WTC11 (cell line): Measurements from ENCODE around the gene GATB.

Experiments
- FOXJ3 ChIP-seq: sonication (generic); formaldehyde crosslinking; IDR thresholded peaks from 2 replicates; pipeline ENCODE4 v1.9.0; 2021; ENCODE audit warnings: missing genetic modification reagents, mild to moderate bottlenecking, borderline replicate concordance
- NR2C2 ChIP-seq: sonication (generic); formaldehyde crosslinking; IDR thresholded peaks from 2 replicates; pipeline ENCODE4 v1.8.0; 2022; ENCODE audit warnings: mild to moderate bottlenecking, missing genetic modification reagents
- TEAD4 ChIP-seq: sonication (generic); formaldehyde crosslinking; IDR thresholded peaks from 2 replicates; pipeline ENCODE4 v1.8.0; 2022; ENCODE audit warnings: mild to moderate bottlenecking, missing genetic modification reagents
- TP53 ChIP-seq: sonication (generic); formaldehyde crosslinking; IDR thresholded peaks from 2 replicates; pipeline ENCODE4 v1.8.1; 2023; ENCODE audit warnings: mild to moderate bottlenecking, missing genetic modification reagents
- TF ChIP-seq, protein P1 (sequence below): sonication (generic); formaldehyde crosslinking; IDR thresholded peaks from 2 replicates; pipeline ENCODE4 v1.8.0; 2023; ENCODE audit warnings: mild to moderate bottlenecking, missing genetic modification reagents
- TF ChIP-seq, protein P2 (sequence below): fragments of 200-600 bp; IDR thresholded peaks from 2 replicates; pipeline ENCODE4 v1.8.0; 2022; ENCODE audit warnings: antibody characterized with exemption
- TF ChIP-seq, protein P3 (sequence below): sonication (generic); formaldehyde crosslinking; IDR thresholded peaks from 2 replicates; pipeline ENCODE4 v1.8.1; 2022; ENCODE audit warnings: mild to moderate bottlenecking, moderate library complexity, missing genetic modification reagents
- TF ChIP-seq, protein P4 (sequence below): sonication (generic); formaldehyde crosslinking; IDR thresholded peaks from 2 replicates; pipeline ENCODE4 v1.8.0; 2023; ENCODE audit warnings: missing genetic modification reagents
- TF ChIP-seq, protein P5 (sequence below): sonication (generic); formaldehyde crosslinking; IDR thresholded peaks from 2 replicates; pipeline ENCODE4 v1.8.1; 2023; ENCODE audit warnings: mild to moderate bottlenecking, moderate library complexity, missing genetic modification reagents
- TF ChIP-seq, protein P6 (sequence below): sonication (generic); formaldehyde crosslinking; IDR thresholded peaks from 2 replicates; pipeline ENCODE4 v1.8.0; 2022; ENCODE audit warnings: mild to moderate bottlenecking, missing genetic modification reagents
- TF ChIP-seq, protein P7 (sequence below): sonication (generic); formaldehyde crosslinking; IDR thresholded peaks from 2 replicates; pipeline ENCODE4 v1.8.1; 2023; ENCODE audit warnings: mild to moderate bottlenecking, missing genetic modification reagents, moderate library complexity

DNA sequence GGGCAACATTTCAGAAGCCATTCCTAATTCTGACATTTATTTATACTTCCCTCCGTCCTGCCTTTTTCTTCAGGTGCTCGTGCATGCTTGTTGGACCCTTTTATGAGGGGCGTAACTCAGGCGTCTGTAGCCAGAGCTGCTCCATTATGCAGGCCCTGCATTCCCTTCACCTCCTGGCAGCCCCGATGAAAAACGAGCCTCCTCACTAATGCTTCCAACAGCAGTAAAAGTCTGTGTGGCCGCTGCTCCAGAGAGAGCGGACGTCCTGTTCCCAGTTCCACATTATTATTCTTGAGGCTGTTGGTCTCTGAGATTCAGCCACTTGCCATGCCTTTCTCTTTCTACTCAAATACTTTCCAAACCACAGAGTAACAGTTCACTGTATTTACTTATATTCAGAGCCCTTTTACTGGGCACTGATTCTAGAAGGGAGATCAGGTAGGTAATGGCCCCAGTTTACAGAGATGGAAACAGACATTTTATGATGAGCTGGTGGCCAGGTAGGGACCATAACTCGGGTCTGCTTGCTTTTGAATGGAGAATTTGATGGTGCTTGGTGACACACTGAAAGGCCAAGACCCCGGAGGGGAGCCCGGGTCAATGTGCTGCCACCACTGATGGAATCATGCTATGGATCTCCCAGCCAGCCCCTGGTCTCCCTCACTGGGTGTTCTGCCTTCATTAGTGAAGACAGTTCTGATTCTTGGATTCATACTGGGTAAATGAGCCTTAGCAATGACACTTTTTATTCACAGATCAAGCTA lies 101.0 kb downstream of the GATB start:
- TF ChIP-seq, protein P1, sequence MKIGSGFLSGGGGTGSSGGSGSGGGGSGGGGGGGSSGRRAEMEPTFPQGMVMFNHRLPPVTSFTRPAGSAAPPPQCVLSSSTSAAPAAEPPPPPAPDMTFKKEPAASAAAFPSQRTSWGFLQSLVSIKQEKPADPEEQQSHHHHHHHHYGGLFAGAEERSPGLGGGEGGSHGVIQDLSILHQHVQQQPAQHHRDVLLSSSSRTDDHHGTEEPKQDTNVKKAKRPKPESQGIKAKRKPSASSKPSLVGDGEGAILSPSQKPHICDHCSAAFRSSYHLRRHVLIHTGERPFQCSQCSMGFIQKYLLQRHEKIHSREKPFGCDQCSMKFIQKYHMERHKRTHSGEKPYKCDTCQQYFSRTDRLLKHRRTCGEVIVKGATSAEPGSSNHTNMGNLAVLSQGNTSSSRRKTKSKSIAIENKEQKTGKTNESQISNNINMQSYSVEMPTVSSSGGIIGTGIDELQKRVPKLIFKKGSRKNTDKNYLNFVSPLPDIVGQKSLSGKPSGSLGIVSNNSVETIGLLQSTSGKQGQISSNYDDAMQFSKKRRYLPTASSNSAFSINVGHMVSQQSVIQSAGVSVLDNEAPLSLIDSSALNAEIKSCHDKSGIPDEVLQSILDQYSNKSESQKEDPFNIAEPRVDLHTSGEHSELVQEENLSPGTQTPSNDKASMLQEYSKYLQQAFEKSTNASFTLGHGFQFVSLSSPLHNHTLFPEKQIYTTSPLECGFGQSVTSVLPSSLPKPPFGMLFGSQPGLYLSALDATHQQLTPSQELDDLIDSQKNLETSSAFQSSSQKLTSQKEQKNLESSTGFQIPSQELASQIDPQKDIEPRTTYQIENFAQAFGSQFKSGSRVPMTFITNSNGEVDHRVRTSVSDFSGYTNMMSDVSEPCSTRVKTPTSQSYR = no peak
- TF ChIP-seq TP53 (CRISPR knock-in tag) = no peak
- TF ChIP-seq, protein P2, sequence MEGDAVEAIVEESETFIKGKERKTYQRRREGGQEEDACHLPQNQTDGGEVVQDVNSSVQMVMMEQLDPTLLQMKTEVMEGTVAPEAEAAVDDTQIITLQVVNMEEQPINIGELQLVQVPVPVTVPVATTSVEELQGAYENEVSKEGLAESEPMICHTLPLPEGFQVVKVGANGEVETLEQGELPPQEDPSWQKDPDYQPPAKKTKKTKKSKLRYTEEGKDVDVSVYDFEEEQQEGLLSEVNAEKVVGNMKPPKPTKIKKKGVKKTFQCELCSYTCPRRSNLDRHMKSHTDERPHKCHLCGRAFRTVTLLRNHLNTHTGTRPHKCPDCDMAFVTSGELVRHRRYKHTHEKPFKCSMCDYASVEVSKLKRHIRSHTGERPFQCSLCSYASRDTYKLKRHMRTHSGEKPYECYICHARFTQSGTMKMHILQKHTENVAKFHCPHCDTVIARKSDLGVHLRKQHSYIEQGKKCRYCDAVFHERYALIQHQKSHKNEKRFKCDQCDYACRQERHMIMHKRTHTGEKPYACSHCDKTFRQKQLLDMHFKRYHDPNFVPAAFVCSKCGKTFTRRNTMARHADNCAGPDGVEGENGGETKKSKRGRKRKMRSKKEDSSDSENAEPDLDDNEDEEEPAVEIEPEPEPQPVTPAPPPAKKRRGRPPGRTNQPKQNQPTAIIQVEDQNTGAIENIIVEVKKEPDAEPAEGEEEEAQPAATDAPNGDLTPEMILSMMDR = no peak
- TF ChIP-seq, protein P3, sequence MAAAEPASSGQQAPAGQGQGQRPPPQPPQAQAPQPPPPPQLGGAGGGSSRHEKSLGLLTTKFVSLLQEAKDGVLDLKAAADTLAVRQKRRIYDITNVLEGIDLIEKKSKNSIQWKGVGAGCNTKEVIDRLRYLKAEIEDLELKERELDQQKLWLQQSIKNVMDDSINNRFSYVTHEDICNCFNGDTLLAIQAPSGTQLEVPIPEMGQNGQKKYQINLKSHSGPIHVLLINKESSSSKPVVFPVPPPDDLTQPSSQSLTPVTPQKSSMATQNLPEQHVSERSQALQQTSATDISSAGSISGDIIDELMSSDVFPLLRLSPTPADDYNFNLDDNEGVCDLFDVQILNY (CRISPR knock-in tag) = no peak
- TF ChIP-seq, protein P4, sequence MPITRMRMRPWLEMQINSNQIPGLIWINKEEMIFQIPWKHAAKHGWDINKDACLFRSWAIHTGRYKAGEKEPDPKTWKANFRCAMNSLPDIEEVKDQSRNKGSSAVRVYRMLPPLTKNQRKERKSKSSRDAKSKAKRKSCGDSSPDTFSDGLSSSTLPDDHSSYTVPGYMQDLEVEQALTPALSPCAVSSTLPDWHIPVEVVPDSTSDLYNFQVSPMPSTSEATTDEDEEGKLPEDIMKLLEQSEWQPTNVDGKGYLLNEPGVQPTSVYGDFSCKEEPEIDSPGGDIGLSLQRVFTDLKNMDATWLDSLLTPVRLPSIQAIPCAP (CRISPR knock-in tag) = no peak
- TF ChIP-seq, protein P5, sequence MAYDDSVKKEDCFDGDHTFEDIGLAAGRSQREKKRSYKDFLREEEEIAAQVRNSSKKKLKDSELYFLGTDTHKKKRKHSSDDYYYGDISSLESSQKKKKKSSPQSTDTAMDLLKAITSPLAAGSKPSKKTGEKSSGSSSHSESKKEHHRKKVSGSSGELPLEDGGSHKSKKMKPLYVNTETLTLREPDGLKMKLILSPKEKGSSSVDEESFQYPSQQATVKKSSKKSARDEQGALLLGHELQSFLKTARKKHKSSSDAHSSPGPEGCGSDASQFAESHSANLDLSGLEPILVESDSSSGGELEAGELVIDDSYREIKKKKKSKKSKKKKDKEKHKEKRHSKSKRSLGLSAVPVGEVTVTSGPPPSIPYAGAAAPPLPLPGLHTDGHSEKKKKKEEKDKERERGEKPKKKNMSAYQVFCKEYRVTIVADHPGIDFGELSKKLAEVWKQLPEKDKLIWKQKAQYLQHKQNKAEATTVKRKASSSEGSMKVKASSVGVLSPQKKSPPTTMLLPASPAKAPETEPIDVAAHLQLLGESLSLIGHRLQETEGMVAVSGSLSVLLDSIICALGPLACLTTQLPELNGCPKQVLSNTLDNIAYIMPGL (CRISPR knock-in tag) = no peak
- TF ChIP-seq NR2C2 = no peak
- no peak for TF ChIP-seq TEAD4 (CRISPR knock-in tag)
- TF ChIP-seq, protein P6, sequence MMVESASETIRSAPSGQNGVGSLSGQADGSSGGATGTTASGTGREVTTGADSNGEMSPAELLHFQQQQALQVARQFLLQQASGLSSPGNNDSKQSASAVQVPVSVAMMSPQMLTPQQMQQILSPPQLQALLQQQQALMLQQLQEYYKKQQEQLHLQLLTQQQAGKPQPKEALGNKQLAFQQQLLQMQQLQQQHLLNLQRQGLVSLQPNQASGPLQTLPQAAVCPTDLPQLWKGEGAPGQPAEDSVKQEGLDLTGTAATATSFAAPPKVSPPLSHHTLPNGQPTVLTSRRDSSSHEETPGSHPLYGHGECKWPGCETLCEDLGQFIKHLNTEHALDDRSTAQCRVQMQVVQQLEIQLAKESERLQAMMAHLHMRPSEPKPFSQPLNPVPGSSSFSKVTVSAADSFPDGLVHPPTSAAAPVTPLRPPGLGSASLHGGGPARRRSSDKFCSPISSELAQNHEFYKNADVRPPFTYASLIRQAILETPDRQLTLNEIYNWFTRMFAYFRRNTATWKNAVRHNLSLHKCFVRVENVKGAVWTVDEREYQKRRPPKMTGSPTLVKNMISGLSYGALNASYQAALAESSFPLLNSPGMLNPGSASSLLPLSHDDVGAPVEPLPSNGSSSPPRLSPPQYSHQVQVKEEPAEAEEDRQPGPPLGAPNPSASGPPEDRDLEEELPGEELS (CRISPR knock-in tag) = no peak
- TF ChIP-seq FOXJ3 (CRISPR knock-in tag) = no peak
- TF ChIP-seq, protein P7, sequence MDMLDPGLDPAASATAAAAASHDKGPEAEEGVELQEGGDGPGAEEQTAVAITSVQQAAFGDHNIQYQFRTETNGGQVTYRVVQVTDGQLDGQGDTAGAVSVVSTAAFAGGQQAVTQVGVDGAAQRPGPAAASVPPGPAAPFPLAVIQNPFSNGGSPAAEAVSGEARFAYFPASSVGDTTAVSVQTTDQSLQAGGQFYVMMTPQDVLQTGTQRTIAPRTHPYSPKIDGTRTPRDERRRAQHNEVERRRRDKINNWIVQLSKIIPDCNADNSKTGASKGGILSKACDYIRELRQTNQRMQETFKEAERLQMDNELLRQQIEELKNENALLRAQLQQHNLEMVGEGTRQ (CRISPR knock-in tag) = no peak
